GM21717 (cell line): ENCODE results near the gene PRDM15.

Experiments used
- ATAC-seq: cut with Tn5 transposase; IDR thresholded peaks from one replicate; pipeline ENCODE4 v1.9.1; 2021; ENCODE audit warnings: mild to moderate bottlenecking, moderate library complexity; ENCODE audit not compliant: unreplicated experiment

Gene PRDM15

GRCh38 chr21:41879190-41879998, at the start of gene PRDM15:
Gene PRDM15, minus strand, starts transcription at chr21:41879344. Its CDS starts 18,981 bp downstream, at chr21:41860363.
- ATAC-seq: peak; percentile 42

GRCh38 chr21:41928621-41929220, 49.6 kb upstream of the PRDM15 start:
- ATAC-seq: no peak

- no peak for ATAC-seq
These were observed 48.7 kb upstream of the PRDM15 start for GRCh38 chr21:41927727-41928409.

- no peak for ATAC-seq
These were observed 47.6 kb upstream of the PRDM15 start for GRCh38 chr21:41926807-41927171.

GRCh38 chr21:41926117-41926806, 47.1 kb upstream of the PRDM15 start:
- ATAC-seq: peak; percentile 40

- ATAC-seq: no peak
These were observed 46.6 kb upstream of the PRDM15 start for GRCh38 chr21:41925767-41926116.

GRCh38 chr21:41924368-41924754, 45.2 kb upstream of the PRDM15 start:
- no peak for ATAC-seq

GRCh38 chr21:41923631-41924367, 44.7 kb upstream of the PRDM15 start:
- ATAC-seq: no peak

GRCh38 chr21:41923186-41923585, 44.0 kb upstream of the PRDM15 start:
- ATAC-seq: no peak

- no peak for ATAC-seq
These were observed 41.9 kb upstream of the PRDM15 start for GRCh38 chr21:41921021-41921420.

- no peak for ATAC-seq
These were observed 41.3 kb upstream of the PRDM15 start for GRCh38 chr21:41920476-41920875.

- ATAC-seq: no peak
These were observed 40.7 kb upstream of the PRDM15 start for GRCh38 chr21:41919666-41920398.

GRCh38 chr21:41918561-41919358, 39.6 kb upstream of the PRDM15 start:
- ATAC-seq: no peak

GRCh38 chr21:41917531-41917930, 38.4 kb upstream of the PRDM15 start:
- no peak for ATAC-seq

GRCh38 chr21:41916888-41917433, 37.8 kb upstream of the PRDM15 start:
- ATAC-seq: no peak

- no peak for ATAC-seq
These were observed 35.8 kb upstream of the PRDM15 start for GRCh38 chr21:41914965-41915364.

- ATAC-seq: no peak
These were observed 35.2 kb upstream of the PRDM15 start for GRCh38 chr21:41914358-41914757.

- ATAC-seq: no peak
These were observed 34.1 kb upstream of the PRDM15 start for GRCh38 chr21:41913230-41913629.

GRCh38 chr21:41908829-41909228, 29.7 kb upstream of the PRDM15 start:
- no peak for ATAC-seq
